Endothelial cell of umbilical vein (primary cell): ENCODE results near the gene TEX35. TPM values are rescaled to one million over a fixed set of nuclear protein-coding genes. Genes with fewer than 3 reads are reported as not detected.

Experiments used
- BruUV-seq: library from RNA; stranded (reverse); fragments of 400-500 nt; replicated peaks from 2 replicates; lab custom pipeline; 2021; lab: Mats Ljungman, UMichigan
- CTCF ChIA-PET: fragments of 300-600, 350-600 bp; sonication (Branson Sonifier 250); formaldehyde crosslinking; loops from one replicate; lab custom pipeline; 2021; ENCODE audit warnings: antibody characterized with exemption, inconsistent platforms; lab: Charles Lee
- POLR2A ChIA-PET: fragments of 300-600, 350-600 bp; sonication (Branson Sonifier 250); formaldehyde crosslinking; loops from one replicate; lab custom pipeline; 2021; ENCODE audit warnings: antibody characterized with exemption, inconsistent platforms; lab: Charles Lee
- DNase-seq: peaks from one replicate; pipeline ENCODE4 v3.0.0-alpha.2; 2011; ENCODE audit warnings: low read depth, low spot score
- FAIRE-seq: peaks from 2 replicates; lab custom pipeline; 2011; peaks lifted over from hg19 to GRCh38; lab: Jason Lieb, UNC
- H2AFZ ChIP-seq: 2 replicates; pipeline ENCODE4 v1.6.0; 2012; ENCODE audit warnings: low read depth, low read length, control low read depth, inconsistent platforms
- H3K27ac ChIP-seq: 2 replicates; pipeline ENCODE4 v1.5.1; 2011; ENCODE audit warnings: low read depth, mild to moderate bottlenecking, control low read depth, low read length, moderate library complexity; ENCODE audit not compliant: insufficient read depth
- H3K27me3 ChIP-seq, 2 experiments: 2 replicates each; pipeline versions ENCODE4 v1.6.0 to v1.6.1; 2011; ENCODE audit warnings: low read length in 2 of 2, mixed read lengths in 1 of 2; ENCODE audit not compliant: control insufficient read depth in 2 of 2, insufficient read depth in 2 of 2
- H3K36me3 ChIP-seq, 2 experiments: 2 replicates in 1 of 2; 3 replicates in 1 of 2; pipeline ENCODE4 v1.5.1; 2011; ENCODE audit warnings: low read length in 2 of 2, mild to moderate bottlenecking in 1 of 2, moderate library complexity in 1 of 2; ENCODE audit not compliant: control insufficient read depth in 2 of 2, insufficient read depth in 2 of 2; ENCODE audit errors: extremely low read depth in 1 of 2
- H3K4me1 ChIP-seq: 3 replicates; pipeline ENCODE4 v1.5.1; 2011; ENCODE audit warnings: mild to moderate bottlenecking, low read length; ENCODE audit not compliant: control insufficient read depth, insufficient read depth; ENCODE audit errors: extremely low read depth
- H3K4me2 ChIP-seq: 2 replicates; pipeline ENCODE4 v1.6.1; 2011; ENCODE audit warnings: low read length, control low read depth, mixed read lengths; ENCODE audit not compliant: insufficient read depth
- H3K4me3 ChIP-seq, 3 experiments: fragments of 200-600 bp in 1 of 3; sonication (generic), shearing (Covaris generic) in 1 of 3; replicated peaks in 1 of 3; 2 replicates each; pipeline ENCODE4 v1.5.1; 2011 to 2016; ENCODE audit warnings: control low read depth in 3 of 3, low read length in 3 of 3, mild to moderate bottlenecking in 2 of 3, inconsistent platforms in 1 of 3, low read depth in 1 of 3, moderate library complexity in 1 of 3; ENCODE audit not compliant: insufficient read depth in 1 of 3
- H3K79me2 ChIP-seq: 2 replicates; pipeline ENCODE4 v1.6.0; 2012; ENCODE audit warnings: low read length, inconsistent platforms; ENCODE audit not compliant: control insufficient read depth, insufficient read depth
- H3K9ac ChIP-seq: replicated peaks from 2 replicates; pipeline ENCODE3; 2011; ENCODE audit warnings: low read length, control low read depth; ENCODE audit not compliant: insufficient read depth; ENCODE audit errors: extremely low read depth
- H3K9me1 ChIP-seq: replicated peaks from 3 replicates; pipeline ENCODE4 v1.6.0; 2011; ENCODE audit warnings: mild to moderate bottlenecking, low read length; ENCODE audit not compliant: control insufficient read depth, insufficient read depth; ENCODE audit errors: extremely low read depth
- H3K9me3 ChIP-seq: replicated peaks from 2 replicates; pipeline ENCODE4 v1.5.1; 2012; ENCODE audit warnings: low read length, inconsistent platforms; ENCODE audit not compliant: control insufficient read depth, insufficient read depth
- H4K20me1 ChIP-seq: replicated peaks from 2 replicates; pipeline ENCODE3; 2011; ENCODE audit warnings: mild to moderate bottlenecking, low read length; ENCODE audit not compliant: control insufficient read depth, insufficient read depth; ENCODE audit errors: extremely low read depth
- CTCF ChIP-seq, 2 donors: IDR thresholded peaks; 1 replicate in 1 of 2; 2 replicates in 1 of 2; pipeline ENCODE4 v1.5.1; 2011; ENCODE audit warnings: low read length in 2 of 2, mild to moderate bottlenecking in 2 of 2, moderate library complexity in 2 of 2, control low read depth in 1 of 2, inconsistent platforms in 1 of 2, low read depth in 1 of 2; ENCODE audit not compliant: insufficient read depth in 1 of 2; ENCODE audit errors: extremely low read depth in 1 of 2
- EZH2 ChIP-seq: IDR thresholded peaks from 2 replicates; pipeline ENCODE4 v1.6.1; 2012; ENCODE audit warnings: borderline replicate concordance, low read depth, mild to moderate bottlenecking, moderate library complexity, low read length, inconsistent platforms; ENCODE audit not compliant: severe bottlenecking
- FOS ChIP-seq: IDR thresholded peaks from 2 replicates; pipeline ENCODE4 v1.6.1; 2011; ENCODE audit warnings: mild to moderate bottlenecking, low read length, moderate library complexity, borderline replicate concordance; ENCODE audit not compliant: insufficient read depth
- GATA2 ChIP-seq: IDR thresholded peaks from 2 replicates; pipeline ENCODE4 v1.7.0; 2011; ENCODE audit warnings: low read depth, mild to moderate bottlenecking, moderate library complexity, mixed read lengths, low read length; ENCODE audit not compliant: insufficient read length, insufficient read depth
- JUN ChIP-seq: IDR thresholded peaks from 2 replicates; pipeline ENCODE4 v1.6.1; 2011; ENCODE audit warnings: borderline replicate concordance, low read depth; ENCODE audit not compliant: insufficient read length, insufficient read depth
- MAX ChIP-seq: IDR thresholded peaks from 2 replicates; pipeline ENCODE4 v1.6.1; 2011; ENCODE audit not compliant: insufficient read depth, insufficient read length
- MYC ChIP-seq: IDR thresholded peaks from one replicate; pipeline ENCODE4 v1.6.1; 2011; ENCODE audit warnings: mild to moderate bottlenecking, low read depth, low read length
- POLR2A ChIP-seq: IDR thresholded peaks from 2 replicates; pipeline ENCODE4 v1.6.1; 2012; ENCODE audit warnings: low read depth, mild to moderate bottlenecking, control low read depth, low read length
- POLR2AphosphoS5 ChIP-seq: IDR thresholded peaks from 2 replicates; pipeline ENCODE4 v1.6.1; 2012; ENCODE audit warnings: low read depth, mild to moderate bottlenecking, control low read depth, low read length, moderate library complexity; ENCODE audit not compliant: insufficient read depth
- dilution Hi-C: fragments of 300-500 bp; cut with MboI; formaldehyde crosslinking; loops from one replicate; pipeline ENCODE4 v1.15.0; 2019; ENCODE audit warnings: low sequenced_read_pairs; ENCODE audit not compliant: extremely low pct_ligation_motif_present
- intact Hi-C: fragments of 100-400 bp; cut with micrococcal nuclease; formaldehyde crosslinking; loops from one replicate; pipeline ENCODE4 v1.10.0; 2022
- polyA plus RNA-seq, 4 experiments: library from polyadenylated mRNA; depleted of rRNA in 3 of 4; stranded (reverse) in 3 of 4; unstranded in 1 of 4; fragments of >200 nt; gene quantifications; 2 replicates each; pipeline versions ENCODE4 v1.2.1 to v1.2.3, GENCODE V29; 2011 to 2012; ENCODE audit warnings: missing spikeins in 1 of 4
- total RNA-seq: library from RNA; stranded (reverse); gene quantifications from 2 replicates; pipeline ENCODE4 v1.2.3, GENCODE V29; 2021

The TEX35 gene
- total and polyA plus RNA-seq, 2 donors (not counting 3 experiments of a cell fraction or from before 2014, with no cell fraction given), result not detected

- BruUV-seq, result no TSS peak
- no peak overlapping the region for H3K9ac ChIP-seq
- H3K9me1 ChIP-seq, result no peaks in the 10 kb centered on the region
- no peak overlapping the region for H3K4me2 ChIP-seq
- ChIA-PET CTCF (interaction anchor here (3.8 kb wide), 1 partner anchor 10 kb away, joined by 21 read pairs; no protein-coding TSS in a partner anchor), POLR2A (no interaction called here)
- no peaks in the 10 kb centered on the region for H4K20me1 ChIP-seq
- FAIRE-seq (no peak), DNase-seq (no peak)
- no peak overlapping the region for H3K4me3 ChIP-seq
- no peaks in the 10 kb centered on the region for H3K36me3 ChIP-seq
- H2AFZ ChIP-seq, result no peak overlapping the region
- no peak for TF ChIP-seq POLR2A
- TF ChIP-seq GATA2, result no peak
- TF ChIP-seq MYC, result no peak
- no peak for TF ChIP-seq CTCF (IDR thresholded peaks at IDR 0.05; ENCODE audit: extremely low read depth in 1 of 2, insufficient read depth in 1 of 2, low read depth in 1 of 2, low read length in 2 of 2)
- no peak for TF ChIP-seq EZH2
- TF ChIP-seq FOS, result no peak
- TF ChIP-seq POLR2AphosphoS5, result no peak
- TF ChIP-seq MAX, result no peak
- no peak for TF ChIP-seq JUN
- dilution Hi-C loops (no loop called here), intact Hi-C loops (no loop called here)
- H3K9me3 ChIP-seq, result no peaks in the 10 kb centered on the region
- H3K79me2 ChIP-seq, result no peaks in the 10 kb centered on the region
- H3K27me3 ChIP-seq, result no peaks in the 10 kb centered on the region
- H3K4me1 ChIP-seq, result no peaks in the 10 kb centered on the region
- no peak overlapping the region for H3K27ac ChIP-seq
These were observed 21.2 kb upstream of the TEX35 start for GRCh38 chr1:178491721-178492120.
